GM11168 (cell line): Measurements from ENCODE around the gene PACSIN2.

Source experiments
- in situ Hi-C: fragments of 300-500 bp; cut with MboI; formaldehyde crosslinking; loops from one replicate; pipeline ENCODE4 v1.12.0; 2022; ENCODE audit warnings: low sequenced_read_pairs; ENCODE audit not compliant: unreplicated experiment

PACSIN2 gene

DNA sequence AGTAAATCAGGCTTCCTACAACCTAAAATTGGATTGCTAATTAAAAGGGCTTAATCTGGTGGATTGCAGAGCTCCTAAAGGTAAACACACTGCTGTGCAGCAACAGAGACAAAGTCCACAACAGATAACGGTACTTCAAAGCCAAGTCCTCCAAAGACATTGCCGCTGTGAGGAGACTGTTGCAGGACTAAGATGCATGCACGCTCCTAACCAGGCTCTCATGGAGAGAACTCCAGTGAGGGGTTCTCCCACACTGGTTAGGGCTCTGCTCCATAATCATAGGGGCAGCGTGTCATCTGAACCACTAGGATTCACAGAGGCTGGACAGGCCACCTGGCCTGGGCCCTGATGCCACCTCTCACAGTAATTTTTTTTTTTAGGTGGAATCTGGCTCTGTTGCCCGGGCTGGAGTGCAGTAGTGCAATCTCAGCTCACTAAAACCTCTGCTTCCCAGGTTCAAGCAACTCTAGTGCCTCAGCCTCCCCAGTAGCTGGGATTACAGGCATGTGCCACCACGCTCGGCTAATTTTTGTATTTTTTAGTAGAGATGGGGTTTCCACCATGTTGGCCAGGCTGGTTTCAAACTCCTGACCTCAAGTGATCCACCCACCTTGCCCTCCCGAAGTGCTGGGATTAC is 101.0 kb downstream of the PACSIN2 start:
- in situ Hi-C loops: no loop called here

DNA sequence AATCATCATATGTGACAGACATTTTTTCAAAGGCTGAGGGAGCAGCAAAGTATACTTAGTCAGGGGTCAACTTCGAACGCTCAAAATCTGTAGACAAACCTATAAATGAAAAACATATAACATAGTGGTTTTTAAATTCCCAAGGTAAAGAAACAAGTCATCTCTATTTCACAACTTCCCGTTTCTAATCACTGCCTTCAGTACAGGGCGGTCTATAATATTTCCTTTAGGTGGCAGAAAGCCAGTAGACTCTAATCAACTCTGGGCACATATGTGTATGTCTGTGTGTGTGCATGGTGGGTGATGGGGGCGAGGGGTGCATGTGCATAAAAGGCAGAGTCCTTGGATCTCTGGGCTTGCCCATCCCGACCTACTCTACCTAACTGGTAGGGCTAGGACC is 102.9 kb downstream of the PACSIN2 start:
- in situ Hi-C loops: no loop called here

GRCh38 chr22:42910221-42910942 is 104.6 kb downstream of the PACSIN2 start:
- in situ Hi-C loops: no loop called here

- in situ Hi-C loops: no loop called here
Measured at GRCh38 chr22:42909363-42910058, 105.4 kb downstream of the PACSIN2 start.

GRCh38 chr22:42908374-42908746 is 106.6 kb downstream of the PACSIN2 start:
- in situ Hi-C loops: no loop called here

- in situ Hi-C loops: no loop called here
Measured at GRCh38 chr22:42907404-42908373, 107.3 kb downstream of the PACSIN2 start.

DNA sequence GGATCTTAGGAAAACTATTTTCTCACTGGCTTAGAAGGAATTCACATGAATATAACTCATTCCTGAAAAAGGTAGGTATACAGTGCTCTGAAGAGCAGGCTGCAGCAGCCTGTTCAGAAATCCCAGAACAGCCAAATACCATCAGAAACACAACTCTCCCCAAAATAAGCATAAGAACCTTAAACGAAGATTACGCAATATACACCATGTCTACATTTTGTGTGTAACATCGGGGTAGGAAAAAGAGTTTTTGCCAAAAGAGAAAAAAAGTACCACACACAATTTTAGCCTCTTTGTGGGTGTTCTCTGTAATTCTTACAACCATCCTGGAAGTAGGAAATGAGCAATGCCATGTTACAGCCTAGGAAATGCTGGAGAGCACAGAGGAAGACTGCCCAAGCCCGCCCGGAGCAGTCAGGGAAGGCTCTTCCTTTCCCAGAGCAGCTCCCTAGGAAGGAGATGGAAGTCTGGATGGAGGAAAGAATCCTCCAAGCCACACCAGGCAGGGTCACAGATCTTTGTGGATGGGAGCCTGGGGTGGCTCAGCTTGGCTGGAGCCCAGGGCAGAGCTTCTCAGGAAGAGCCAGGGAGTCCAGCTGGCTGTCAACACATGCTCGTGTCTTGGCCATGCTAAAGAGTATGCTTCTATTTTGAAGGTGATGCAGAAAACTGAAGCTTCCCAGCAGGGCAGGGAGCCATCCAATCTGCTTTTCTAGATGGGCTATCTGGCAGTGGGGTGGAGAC is 108.2 kb downstream of the PACSIN2 start:
- in situ Hi-C loops: no loop called here

GRCh38 chr22:42905702-42906183 is 109.2 kb downstream of the PACSIN2 start:
- in situ Hi-C loops: no loop called here

- in situ Hi-C loops: no loop called here
Measured at GRCh38 chr22:42905217-42905616, 109.7 kb downstream of the PACSIN2 start.

DNA sequence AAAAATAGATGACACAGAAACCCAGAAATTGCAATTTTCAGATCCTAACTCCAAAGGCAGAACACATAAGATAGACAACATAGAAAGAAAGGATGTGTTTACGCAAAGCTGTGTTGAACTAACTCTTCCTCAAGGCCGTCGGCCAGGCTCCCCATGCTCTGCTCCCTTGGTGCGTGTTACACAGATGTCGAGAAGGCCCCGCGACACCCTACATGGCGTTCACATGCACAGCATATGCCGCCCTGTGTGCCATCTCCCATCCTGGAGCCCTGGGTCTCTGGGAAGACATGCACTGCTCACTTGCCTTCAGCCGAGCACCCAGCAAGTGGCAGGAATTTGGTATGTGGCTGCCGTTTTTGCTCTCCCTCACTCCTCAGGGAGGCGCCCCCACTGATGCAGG is 110.9 kb downstream of the PACSIN2 start:
- in situ Hi-C loops: no loop called here

DNA sequence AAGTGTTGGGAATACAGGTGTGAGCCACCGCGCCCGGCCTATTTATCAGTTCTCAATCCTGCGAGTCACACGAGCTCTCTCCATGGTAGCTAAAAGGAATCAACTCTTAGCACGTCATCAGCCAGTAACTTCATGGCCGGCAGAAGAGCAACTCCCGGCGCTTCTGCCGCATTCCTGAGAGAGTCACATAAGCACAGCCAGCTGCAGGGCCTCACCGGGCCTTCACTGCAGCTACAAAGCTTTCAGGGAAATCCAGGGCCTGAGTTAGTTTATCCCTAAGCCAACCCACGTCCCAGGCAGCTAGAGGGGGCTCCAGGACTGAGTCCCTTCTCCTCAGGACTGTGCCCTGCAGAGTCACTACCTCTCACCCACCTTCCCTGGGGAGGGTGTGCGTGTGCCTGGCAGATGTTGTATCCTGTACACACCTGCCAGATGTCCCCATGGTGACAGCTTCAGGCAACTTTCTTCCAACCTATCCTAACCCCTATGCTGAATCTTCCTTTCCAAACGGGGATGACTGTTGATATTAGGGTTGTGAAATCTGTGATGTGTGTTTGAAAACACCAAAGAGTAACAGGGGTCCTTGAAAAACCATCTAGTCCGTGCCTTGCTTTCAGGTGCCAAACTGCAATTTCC is 112.0 kb downstream of the PACSIN2 start:
- in situ Hi-C loops: no loop called here

- in situ Hi-C loops: no loop called here
Measured at GRCh38 chr22:42901790-42902508, 113.0 kb downstream of the PACSIN2 start.

DNA sequence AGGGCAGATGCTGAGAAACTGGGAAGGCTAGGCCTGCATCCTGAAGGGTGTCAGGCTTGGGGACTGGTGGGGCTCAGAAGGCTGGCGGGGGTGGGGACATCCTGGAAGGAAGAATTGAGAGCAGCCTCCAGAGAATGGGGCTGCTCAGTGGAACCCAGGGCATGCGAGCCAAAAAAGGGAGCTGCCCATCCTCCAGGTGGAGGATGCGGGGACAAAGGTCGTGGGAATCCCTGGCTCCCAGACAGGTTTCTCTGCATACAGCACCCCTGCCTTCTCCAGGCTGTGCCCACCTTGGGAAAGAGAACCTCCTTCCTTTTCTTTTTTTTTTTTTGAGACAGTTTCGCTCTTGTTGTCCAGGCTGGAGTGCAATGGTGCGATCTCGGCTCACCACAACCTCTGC is 117.0 kb downstream of the PACSIN2 start:
- in situ Hi-C loops: no loop called here

DNA sequence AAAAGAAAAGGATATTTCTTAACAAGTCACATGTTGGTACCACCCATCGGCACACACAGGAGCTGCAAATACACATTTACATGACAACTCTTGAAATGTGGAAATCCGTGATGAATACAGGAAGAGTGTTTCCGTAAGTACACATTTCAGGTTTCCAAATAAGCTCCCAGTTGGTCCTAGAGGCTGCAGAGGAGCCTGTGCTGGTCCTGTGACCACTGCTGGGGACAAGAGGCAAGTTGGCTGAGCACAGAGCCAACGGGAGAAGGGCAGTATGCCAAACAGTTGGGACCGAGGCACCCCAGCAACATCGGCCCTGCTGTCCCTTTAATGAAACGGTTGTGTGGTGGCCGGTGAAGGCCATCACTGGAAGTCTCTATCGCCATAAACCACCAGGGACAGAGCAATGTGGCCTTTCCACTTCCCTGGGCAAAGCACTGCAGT is 119.4 kb downstream of the PACSIN2 start:
- in situ Hi-C loops: no loop called here

- in situ Hi-C loops: no loop called here
Measured at GRCh38 chr22:42895087-42895486, 119.9 kb downstream of the PACSIN2 start.

- in situ Hi-C loops: no loop called here
Measured at GRCh38 chr22:42893371-42894150, 121.4 kb downstream of the PACSIN2 start.

DNA sequence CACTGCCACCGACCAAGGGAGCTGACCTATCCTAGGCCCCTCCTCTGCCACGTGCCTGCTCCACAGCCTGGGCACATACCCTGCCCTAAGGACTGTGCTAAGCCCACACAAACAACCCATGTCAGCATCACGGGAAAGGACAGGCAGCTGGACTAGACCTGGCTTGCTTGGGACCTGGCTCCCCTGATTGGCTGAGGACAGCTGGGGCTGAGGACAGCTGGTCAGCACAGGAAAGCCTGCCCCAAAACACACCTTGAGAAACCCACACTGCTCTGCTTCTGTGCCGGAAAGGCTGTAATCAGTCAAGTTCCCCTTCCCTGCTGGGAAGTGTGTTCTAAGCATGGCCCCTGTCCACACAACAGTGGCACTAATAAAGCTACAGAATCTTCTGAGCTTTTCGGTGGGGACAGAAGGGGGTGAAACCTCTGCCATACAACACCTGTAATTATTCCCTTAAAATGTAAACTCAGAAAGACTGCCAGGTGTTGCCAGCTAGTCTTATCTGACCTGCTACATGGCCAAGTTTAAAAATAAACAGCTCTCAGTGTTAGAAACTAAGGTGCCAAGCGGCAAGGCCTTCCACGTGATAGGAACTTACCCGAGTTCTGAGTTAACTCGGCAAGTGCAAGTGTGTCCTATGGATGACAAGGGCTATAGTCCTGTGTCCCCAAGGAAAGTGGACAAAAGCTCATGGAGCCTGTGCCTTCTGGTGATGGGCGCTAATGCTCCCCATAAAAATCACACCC is 122.2 kb downstream of the PACSIN2 start:
- in situ Hi-C loops: no loop called here
